Measurements from ENCODE around the gene MINPP1. TPM values are rescaled to one million over a fixed set of nuclear protein-coding genes. Genes with fewer than 3 reads are reported as not detected.

MINPP1 gene
- total RNA-seq, 1 experiment from 2014 or later, result 12.3 TPM

GRCh38 chr10:87519582-87519981 is 14.9 kb downstream of the MINPP1 start:
- POLR2A ChIA-PET, result no interaction called here
- Mint-ChIP-seq H3K36me3 (ENCODE audit: insufficient read depth, unreplicated experiment) (peaks cover 39% of the 10 kb centered on the region), H3K4me3 (ENCODE audit: unreplicated experiment) (no peak overlapping the region), H3K27me3 (ENCODE audit: insufficient read depth, unreplicated experiment) (no peaks in the 10 kb centered on the region), H3K4me1 (ENCODE audit: insufficient read depth, unreplicated experiment) (peaks cover 5% of the 10 kb centered on the region), H3K9me3 (ENCODE audit: unreplicated experiment) (no peaks in the 10 kb centered on the region), H3K27ac (ENCODE audit: low read depth, unreplicated experiment) (no peak overlapping the region)
- BruUV-seq (replicated peaks), result no TSS peak
- no peak for DNase-seq (ENCODE audit: unreplicated experiment)
- no peak for TF ChIP-seq CTCF (IDR thresholded peaks at IDR 0.05; ENCODE audit: unreplicated experiment)
- intact Hi-C loops (cut with micrococcal nuclease), result no loop called here
- CTCF ChIA-PET, result interaction anchor here (1.3 kb wide), 1 partner anchor 15 kb away, joined by 9 read pairs; the partner anchor contains the start of gene MINPP1

GRCh38 chr10:87523731-87524130 is 19.0 kb downstream of the MINPP1 start:
- Mint-ChIP-seq H3K4me1 (ENCODE audit: insufficient read depth, unreplicated experiment) (peaks cover 5% of the 10 kb centered on the region), H3K9me3 (ENCODE audit: unreplicated experiment) (peaks cover 7% of the 10 kb centered on the region), H3K27me3 (ENCODE audit: insufficient read depth, unreplicated experiment) (no peaks in the 10 kb centered on the region), H3K27ac (ENCODE audit: low read depth, unreplicated experiment) (no peak overlapping the region), H3K4me3 (ENCODE audit: unreplicated experiment) (no peak overlapping the region), H3K36me3 (ENCODE audit: insufficient read depth, unreplicated experiment) (peaks cover 27% of the 10 kb centered on the region)
- no peak for DNase-seq (ENCODE audit: unreplicated experiment)
- ChIA-PET CTCF (interaction anchor here (0.6 to 1.1 kb wide), 3 partner anchors 10 to 989 kb away, joined by 3 to 5 read pairs (median 3); no protein-coding TSS in a partner anchor), POLR2A (no interaction called here)
- intact Hi-C loops (cut with micrococcal nuclease), result no loop called here
- BruUV-seq (replicated peaks), result no TSS peak
- TF ChIP-seq CTCF (IDR thresholded peaks at IDR 0.05; ENCODE audit: unreplicated experiment), result no peak

GRCh38 chr10:87524296-87524695 is 19.6 kb downstream of the MINPP1 start:
- BruUV-seq (replicated peaks), result no TSS peak
- POLR2A ChIA-PET, result interaction anchor here (0.6 kb wide), 1 partner anchor 251 kb away, joined by 3 read pairs; no protein-coding TSS in a partner anchor
- DNase-seq (ENCODE audit: unreplicated experiment), result no peak
- H3K4me3 Mint-ChIP-seq (ENCODE audit: unreplicated experiment), result no peak overlapping the region
- no peaks in the 10 kb centered on the region for H3K27me3 Mint-ChIP-seq (ENCODE audit: insufficient read depth, unreplicated experiment)
- peaks cover 7% of the 10 kb centered on the region for H3K9me3 Mint-ChIP-seq (ENCODE audit: unreplicated experiment)
- intact Hi-C loops (cut with micrococcal nuclease), result no loop called here
- peaks cover 28% of the 10 kb centered on the region for H3K36me3 Mint-ChIP-seq (ENCODE audit: insufficient read depth, unreplicated experiment)
- H3K4me1 Mint-ChIP-seq (ENCODE audit: insufficient read depth, unreplicated experiment), result peaks cover 4% of the 10 kb centered on the region
- H3K27ac Mint-ChIP-seq (ENCODE audit: low read depth, unreplicated experiment), result no peak overlapping the region
- CTCF ChIA-PET, result interaction anchor here (0.6 to 0.7 kb wide), 2 partner anchors 203 to 990 kb away, joined by 3 read pairs; no protein-coding TSS in a partner anchor
- no peak for TF ChIP-seq CTCF (IDR thresholded peaks at IDR 0.05; ENCODE audit: unreplicated experiment)

GRCh38 chr10:87531908-87532622 is 27.4 kb downstream of the MINPP1 start:
- no peak overlapping the region for H3K27ac Mint-ChIP-seq (ENCODE audit: low read depth, unreplicated experiment)
- POLR2A ChIA-PET, result no interaction called here

More at GRCh38 chr10:87531908-87532622, 27.4 kb downstream of the MINPP1 start:
- Mint-ChIP-seq H3K4me1 (ENCODE audit: insufficient read depth, unreplicated experiment) (no peaks in the 10 kb centered on the region), H3K36me3 (ENCODE audit: insufficient read depth, unreplicated experiment) (peaks cover 15% of the 10 kb centered on the region), H3K9me3 (ENCODE audit: unreplicated experiment) (peaks cover 3% of the 10 kb centered on the region), H3K27me3 (ENCODE audit: insufficient read depth, unreplicated experiment) (no peaks in the 10 kb centered on the region), H3K4me3 (ENCODE audit: unreplicated experiment) (no peak overlapping the region)
- DNase-seq (ENCODE audit: unreplicated experiment), result peak; percentile 53
- intact Hi-C loops (cut with micrococcal nuclease), result no loop called here
- CTCF ChIA-PET, result interaction anchor here (0.6 to 2.5 kb wide), 6 partner anchors 11 to 239 kb away, joined by 3 to 25 read pairs (median 3); no protein-coding TSS in a partner anchor
- no peak for TF ChIP-seq CTCF (IDR thresholded peaks at IDR 0.05; ENCODE audit: unreplicated experiment)
- no TSS peak for BruUV-seq (replicated peaks)
